HepG2 (cell line): ENCODE data around the gene SNX27. TPM values are rescaled to one million over a fixed set of nuclear protein-coding genes. Genes with fewer than 3 reads are reported as not detected.
A peak's percentile ranks its signal among the peaks of the same experiment; 100 is the strongest.
"Not testable (repeated sequence)": the region's sequence is repeated elsewhere in the genome, so short reads cannot be mapped to it uniquely, and the experiment has no call there.

Experiments
- ATAC-seq: fragments of 200-7000 bp; cut with Tn5 transposase; 3 replicates; pipeline ENCODE4 v1.9.1; 2020; ENCODE audit warnings: mild to moderate bottlenecking, moderate library complexity
- BruUV-seq: library from RNA; stranded (reverse); fragments of 400-500 nt; replicated peaks from 2 replicates; lab custom pipeline; 2021; lab: Mats Ljungman, UMichigan
- CTCF ChIA-PET: fragments of 300-600 bp; formaldehyde crosslinking; extraction: SDS; loops from one replicate; lab custom pipeline; 2021; ENCODE audit warnings: low total read pairs, inconsistent platforms, low intra/inter-chr PET ratio; lab: Yijun Ruan, JAX
- POLR2A ChIA-PET: fragments of 350-600 bp; sonication (Branson Sonifier 250); formaldehyde crosslinking; loops from one replicate; lab custom pipeline; 2020; ENCODE audit warnings: antibody characterized with exemption, inconsistent platforms; lab: Yijun Ruan, JAX
- DNase-seq: peaks from one replicate; pipeline ENCODE4 v3.0.0-alpha.2; 2015; ENCODE audit warnings: low spot score
- FAIRE-seq: peaks from 3 replicates; lab custom pipeline; 2011; peaks lifted over from hg19 to GRCh38; lab: Jason Lieb, UNC
- H2AFZ ChIP-seq: one replicate; pipeline ENCODE4 v1.6.1; 2011; ENCODE audit warnings: low read length, inconsistent platforms
- H3K27ac ChIP-seq: fragments of 300-600 bp; 3 replicates; pipeline ENCODE4 v1.8.0; 2011; ENCODE audit warnings: mixed run types, mild to moderate bottlenecking, mixed read lengths, low read length, inconsistent platforms; ENCODE audit not compliant: insufficient read depth; ENCODE audit errors: extremely low read length
- H3K27me3 ChIP-seq, 2 experiments: fragments of 200-600 bp in 1 of 2; 2 replicates in 1 of 2; 3 replicates in 1 of 2; pipeline versions ENCODE4 v1.6.0 to v1.8.0; 2011; ENCODE audit warnings: low read length in 2 of 2, mild to moderate bottlenecking in 2 of 2, moderate library complexity in 2 of 2, inconsistent platforms in 1 of 2; ENCODE audit not compliant: insufficient read depth in 2 of 2, control insufficient read depth in 1 of 2
- H3K36me3 ChIP-seq, 2 experiments: fragments of 200-600 bp in 1 of 2; replicated peaks in 1 of 2; 2 replicates in 1 of 2; 3 replicates in 1 of 2; pipeline versions ENCODE4 v1.5.1 to v1.8.0; 2011; ENCODE audit warnings: low read length in 2 of 2, inconsistent platforms in 1 of 2; ENCODE audit not compliant: insufficient read depth in 2 of 2, control insufficient read depth in 1 of 2
- H3K4me1 ChIP-seq: 2 replicates; pipeline ENCODE4 v1.5.1; 2012; ENCODE audit warnings: low read length, inconsistent platforms; ENCODE audit not compliant: insufficient read depth
- H3K4me2 ChIP-seq: 2 replicates; pipeline ENCODE4 v1.6.0; 2011; ENCODE audit warnings: low read depth, low read length, inconsistent platforms
- H3K4me3 ChIP-seq, 3 experiments: fragments of 200-600 bp in 1 of 3; sonication (generic), shearing (Covaris generic) in 1 of 3; replicated peaks in 1 of 3; 2 replicates each; pipeline ENCODE4 v1.5.1; 2011 to 2016; ENCODE audit warnings: low read length in 3 of 3, inconsistent platforms in 2 of 3, low read depth in 2 of 3, mild to moderate bottlenecking in 2 of 3, control low read depth in 1 of 3, mixed read lengths in 1 of 3; ENCODE audit not compliant: insufficient read depth in 1 of 3
- H3K79me2 ChIP-seq: one replicate; pipeline ENCODE4 v1.6.1; 2011; ENCODE audit warnings: low read length, inconsistent platforms; ENCODE audit not compliant: insufficient read depth
- H3K9ac ChIP-seq: 2 replicates; pipeline ENCODE4 v1.6.0; 2011; ENCODE audit warnings: mild to moderate bottlenecking, low read depth, low read length, inconsistent platforms; ENCODE audit not compliant: insufficient read depth
- H3K9me3 ChIP-seq: 2 replicates; pipeline ENCODE4 v1.5.1; 2012; ENCODE audit warnings: mild to moderate bottlenecking, low read length
- H4K20me1 ChIP-seq: 2 replicates; pipeline ENCODE4 v1.6.0; 2011; ENCODE audit warnings: inconsistent platforms, mild to moderate bottlenecking, low read length, moderate library complexity; ENCODE audit not compliant: insufficient read depth
- BCL6 ChIP-seq: IDR thresholded peaks from 2 replicates; pipeline ENCODE4 v1.6.1; 2016; ENCODE audit warnings: missing genetic modification reagents, missing compliant biosample characterization
- RORA ChIP-seq: sonication (generic); formaldehyde crosslinking; IDR thresholded peaks from 2 replicates; pipeline ENCODE4 v1.5.0; 2020; ENCODE audit warnings: mild to moderate bottlenecking, missing genetic modification reagents, moderate library complexity
- SMAD3 ChIP-seq: sonication (generic); formaldehyde crosslinking; IDR thresholded peaks from 2 replicates; pipeline ENCODE4 v1.4.0; 2020; ENCODE audit warnings: missing genetic modification reagents
- ZNF101 ChIP-seq: sonication (generic); formaldehyde crosslinking; IDR thresholded peaks from 2 replicates; pipeline ENCODE4 v1.4.0; 2020; ENCODE audit warnings: mild to moderate bottlenecking, low read depth, missing genetic modification reagents, borderline replicate concordance
- WGBS: methylation state at CpG from one replicate; pipeline ENCODE4 v1.1.6; 2017; ENCODE audit warnings: low lambda C conversion rate; 5-methylcytosine and 5-hydroxymethylcytosine counted together
- in situ Hi-C: cut with HindIII; loops from 2 replicates; pipeline ENCODE4 v1.10.0; 2017; ENCODE audit warnings: low pct_unique_long_range_greater_than_20kb; ENCODE audit not compliant: extremely low pct_ligation_motif_present
- intact Hi-C: fragments of 100-400 bp; cut with micrococcal nuclease; formaldehyde crosslinking; loops from one replicate; pipeline ENCODE4 v1.10.0; 2022; ENCODE audit not compliant: unreplicated experiment
- polyA plus RNA-seq, 8 experiments: library from polyadenylated mRNA; depleted of rRNA in 3 of 8; stranded (reverse) in 7 of 8; unstranded in 1 of 8; fragments of >200 nt; fragmentation: Illumina TruSeq in 4 of 8; extraction: Trizol in 4 of 8; gene quantifications; 2 replicates each; pipeline versions ENCODE4 v1.2.1 to v1.2.3, GENCODE V29; 2011 to 2016; ENCODE audit warnings: low read depth in 4 of 8, missing spikeins in 1 of 8, mixed read lengths in 1 of 8; ENCODE audit not compliant: insufficient read depth in 1 of 8
- total RNA-seq, 5 experiments: library from RNA; depleted of rRNA; stranded (reverse); fragments of >200 nt; fragmentation: Illumina TruSeq; extraction: Trizol; gene quantifications; 2 replicates each; pipeline ENCODE4 v1.2.3, GENCODE V29; 2016; ENCODE audit warnings: low read depth in 1 of 5
- TF ChIP-seq, protein P1 (sequence below): sonication (generic); formaldehyde crosslinking; IDR thresholded peaks from 2 replicates; pipeline ENCODE4 v1.4.0; 2020; ENCODE audit warnings: mild to moderate bottlenecking, missing genetic modification reagents
- TF ChIP-seq, protein P2 (sequence below): sonication (generic); formaldehyde crosslinking; IDR thresholded peaks from 2 replicates; pipeline ENCODE4 v1.4.0; 2020; ENCODE audit warnings: missing genetic modification reagents, borderline replicate concordance

SNX27 gene
- total and polyA plus RNA-seq, 2 of the 13 experiments (the other 11 are each of a cell fraction or from before 2014, with no cell fraction given), result 14.4 to 17.8 TPM

DNA sequence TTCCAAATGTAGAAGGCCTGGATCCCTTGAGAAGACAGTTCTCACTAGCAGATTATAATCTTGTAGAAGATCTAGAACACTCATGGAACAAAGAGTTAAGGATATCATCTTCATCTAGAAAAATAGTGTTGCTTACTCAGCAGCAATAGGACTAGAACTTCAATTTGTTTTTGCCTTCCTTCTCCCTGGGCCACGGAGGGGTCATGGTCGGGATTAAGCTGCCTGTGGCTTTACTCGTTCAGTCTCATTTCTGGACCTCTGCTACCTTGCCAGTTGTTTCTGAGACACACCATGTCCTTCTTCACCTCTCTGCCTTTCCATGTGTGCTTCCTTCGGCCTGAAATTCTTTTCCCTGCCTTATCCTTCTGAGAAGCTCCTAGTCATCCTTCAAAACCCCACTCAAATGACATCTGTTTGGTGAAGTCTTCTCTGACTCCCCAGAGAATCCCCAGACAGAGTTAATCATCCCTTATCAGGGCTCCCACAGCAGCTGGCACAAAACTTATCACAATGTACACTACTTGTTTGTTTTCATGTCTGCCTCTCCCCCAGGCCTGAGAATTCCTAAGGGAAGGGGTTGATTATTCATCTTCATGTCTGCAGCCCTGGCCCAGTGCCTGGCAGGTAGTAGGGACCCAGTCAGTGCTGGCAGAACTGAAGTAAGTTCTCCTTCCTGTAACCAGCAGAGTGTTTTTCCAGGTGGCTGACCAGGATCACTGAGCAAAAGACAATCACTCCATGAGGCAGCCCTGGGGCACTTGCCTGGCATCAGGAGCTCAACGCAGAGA, 15.5 kb upstream of the SNX27 start (continued):
- no peak for TF ChIP-seq RORA (CRISPR knock-in tag)
- TF ChIP-seq SMAD3 (CRISPR knock-in tag), result no peak
- TF ChIP-seq BCL6 (CRISPR knock-in tag), result peak; percentile 21; the same call in 1 of the 2 replicates
- TF ChIP-seq, protein P1, sequence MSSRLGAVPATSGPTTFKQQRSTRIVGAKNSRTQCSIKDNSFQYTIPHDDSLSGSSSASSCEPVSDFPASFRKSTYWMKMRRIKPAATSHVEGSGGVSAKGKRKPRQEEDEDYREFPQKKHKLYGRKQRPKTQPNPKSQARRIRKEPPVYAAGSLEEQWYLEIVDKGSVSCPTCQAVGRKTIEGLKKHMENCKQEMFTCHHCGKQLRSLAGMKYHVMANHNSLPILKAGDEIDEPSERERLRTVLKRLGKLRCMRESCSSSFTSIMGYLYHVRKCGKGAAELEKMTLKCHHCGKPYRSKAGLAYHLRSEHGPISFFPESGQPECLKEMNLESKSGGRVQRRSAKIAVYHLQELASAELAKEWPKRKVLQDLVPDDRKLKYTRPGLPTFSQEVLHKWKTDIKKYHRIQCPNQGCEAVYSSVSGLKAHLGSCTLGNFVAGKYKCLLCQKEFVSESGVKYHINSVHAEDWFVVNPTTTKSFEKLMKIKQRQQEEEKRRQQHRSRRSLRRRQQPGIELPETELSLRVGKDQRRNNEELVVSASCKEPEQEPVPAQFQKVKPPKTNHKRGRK (CRISPR knock-in tag), result no peak
- TF ChIP-seq, protein P2, sequence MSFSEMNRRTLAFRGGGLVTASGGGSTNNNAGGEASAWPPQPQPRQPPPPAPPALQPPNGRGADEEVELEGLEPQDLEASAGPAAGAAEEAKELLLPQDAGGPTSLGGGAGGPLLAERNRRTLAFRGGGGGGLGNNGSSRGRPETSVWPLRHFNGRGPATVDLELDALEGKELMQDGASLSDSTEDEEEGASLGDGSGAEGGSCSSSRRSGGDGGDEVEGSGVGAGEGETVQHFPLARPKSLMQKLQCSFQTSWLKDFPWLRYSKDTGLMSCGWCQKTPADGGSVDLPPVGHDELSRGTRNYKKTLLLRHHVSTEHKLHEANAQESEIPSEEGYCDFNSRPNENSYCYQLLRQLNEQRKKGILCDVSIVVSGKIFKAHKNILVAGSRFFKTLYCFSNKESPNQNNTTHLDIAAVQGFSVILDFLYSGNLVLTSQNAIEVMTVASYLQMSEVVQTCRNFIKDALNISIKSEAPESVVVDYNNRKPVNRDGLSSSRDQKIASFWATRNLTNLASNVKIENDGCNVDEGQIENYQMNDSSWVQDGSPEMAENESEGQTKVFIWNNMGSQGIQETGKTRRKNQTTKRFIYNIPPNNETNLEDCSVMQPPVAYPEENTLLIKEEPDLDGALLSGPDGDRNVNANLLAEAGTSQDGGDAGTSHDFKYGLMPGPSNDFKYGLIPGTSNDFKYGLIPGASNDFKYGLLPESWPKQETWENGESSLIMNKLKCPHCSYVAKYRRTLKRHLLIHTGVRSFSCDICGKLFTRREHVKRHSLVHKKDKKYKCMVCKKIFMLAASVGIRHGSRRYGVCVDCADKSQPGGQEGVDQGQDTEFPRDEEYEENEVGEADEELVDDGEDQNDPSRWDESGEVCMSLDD (CRISPR knock-in tag), result no peak
- TF ChIP-seq ZNF101, result no peak

DNA sequence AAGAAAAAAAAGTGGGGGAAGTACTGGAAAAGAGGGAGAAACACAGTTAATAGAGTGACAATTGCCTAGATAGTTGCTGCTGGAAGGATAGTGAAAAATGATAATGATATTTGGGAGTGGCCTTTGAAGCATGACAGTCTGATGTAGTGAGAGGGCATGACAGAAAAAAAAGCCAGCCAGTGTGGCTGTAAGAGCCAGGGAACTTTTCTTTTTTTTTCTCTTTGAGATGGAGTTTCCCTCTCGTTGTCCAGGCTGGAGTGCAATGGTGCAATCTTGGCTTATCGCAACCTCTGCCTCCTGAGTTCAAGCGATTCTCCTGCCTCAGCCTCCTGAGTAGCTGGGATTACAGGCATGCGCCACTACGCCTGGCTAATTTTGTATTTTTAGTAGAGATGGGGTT, 9.3 kb upstream of the SNX27 start:
- H3K4me2 ChIP-seq, H3K27ac ChIP-seq, DNase-seq, CTCF ChIA-PET, H3K9me3 ChIP-seq, ATAC-seq, in situ Hi-C loops, H3K79me2 ChIP-seq, BruUV-seq, POLR2A ChIA-PET, FAIRE-seq, H3K27me3 ChIP-seq, H3K4me3 ChIP-seq, H2AFZ ChIP-seq, intact Hi-C loops, H3K36me3 ChIP-seq, H4K20me1 ChIP-seq, H3K9ac ChIP-seq: not testable (repeated sequence)
- WGBS, result 44% methylated on average over 5 of the region's 5 CpGs
- peaks cover 39% of the 10 kb centered on the region for H3K4me1 ChIP-seq
